Endodermal cell (in vitro differentiated cells): ENCODE measurements around the gene KANSL2. TPM values are rescaled to one million over a fixed set of nuclear protein-coding genes. Genes with fewer than 3 reads are reported as not detected.
"Not testable (repeated sequence)": the region's sequence is repeated elsewhere in the genome, so short reads cannot be mapped to it uniquely, and the experiment has no call there.

Experiments used
- DNase-seq: peaks from one replicate; pipeline ENCODE4 v3.0.0-alpha.2; 2017
- H3K27ac ChIP-seq: 2 replicates; pipeline ENCODE4 v1.5.1; 2013; ENCODE audit warnings: mild to moderate bottlenecking, low read depth, low read length, moderate library complexity
- H3K27me3 ChIP-seq: 2 replicates; pipeline ENCODE4 v1.6.1; 2013; ENCODE audit warnings: mild to moderate bottlenecking, low read length, moderate library complexity; ENCODE audit not compliant: insufficient read depth, control insufficient read depth, poor library complexity, severe bottlenecking
- H3K36me3 ChIP-seq: 2 replicates; pipeline ENCODE4 v1.7.0; 2013; ENCODE audit warnings: mild to moderate bottlenecking, low read length, moderate library complexity; ENCODE audit not compliant: control insufficient read depth, insufficient read depth
- H3K4me1 ChIP-seq: one replicate; pipeline ENCODE4 v1.7.0; 2013; ENCODE audit warnings: low read length; ENCODE audit not compliant: control insufficient read depth, insufficient read depth
- H3K4me3 ChIP-seq: 2 replicates; pipeline ENCODE4 v1.5.1; 2013; ENCODE audit warnings: mild to moderate bottlenecking, low read length, moderate library complexity
- H3K9ac ChIP-seq: 2 replicates; pipeline ENCODE4 v1.6.1; 2013; ENCODE audit warnings: mild to moderate bottlenecking, low read length, moderate library complexity; ENCODE audit not compliant: poor library complexity, severe bottlenecking; ENCODE audit errors: extremely low read depth
- H3K9me3 ChIP-seq: 2 replicates; pipeline ENCODE4 v1.6.1; 2013; ENCODE audit warnings: mild to moderate bottlenecking, low read length, moderate library complexity; ENCODE audit not compliant: control insufficient read depth
- H3K27ac Mint-ChIP-seq: 2 replicates; pipeline ENCODE4 v1.8.0; 2020; ENCODE audit warnings: mixed read lengths
- H3K27me3 Mint-ChIP-seq: 2 replicates; pipeline ENCODE4 v1.8.0; 2021; ENCODE audit warnings: mild to moderate bottlenecking, mixed read lengths; ENCODE audit not compliant: insufficient read depth
- H3K36me3 Mint-ChIP-seq: 2 replicates; pipeline ENCODE4 v1.8.0; 2020; ENCODE audit warnings: low read depth, mixed read lengths
- H3K4me1 Mint-ChIP-seq: 2 replicates; pipeline ENCODE4 v1.8.0; 2020; ENCODE audit warnings: mixed read lengths
- H3K4me3 Mint-ChIP-seq: 2 replicates; pipeline ENCODE4 v1.8.0; 2020; ENCODE audit warnings: mild to moderate bottlenecking, moderate library complexity, mixed read lengths
- H3K9me3 Mint-ChIP-seq: 2 replicates; pipeline ENCODE4 v1.8.0; 2020; ENCODE audit warnings: mild to moderate bottlenecking, mixed read lengths
- CTCF ChIP-seq: fragments of 200-600 bp; sonication (generic); conservative IDR thresholded peaks from 2 replicates; pipeline ENCODE4 v1.5.0; 2021; ENCODE audit warnings: antibody characterized with exemption, mild to moderate bottlenecking
- WGBS, 2 experiments: methylation state at CpG; one replicate each; pipeline versions ENCODE4 v1.1.5 to v1.1.7; 2013; ENCODE audit warnings: missing lambda C conversion rate in 2 of 2, mixed read lengths in 1 of 2; ENCODE audit not compliant: insufficient coverage in 1 of 2, insufficient read length in 1 of 2; 5-methylcytosine and 5-hydroxymethylcytosine counted together
- total RNA-seq, 2 donors: library from RNA; stranded (reverse); fragmentation: NEBNext Ultra II Directional in 1 of 2; extraction: Animal tissue kit (Norgen Biotek cat#: 25700) in 1 of 2; gene quantifications; 2 replicates in 1 of 2; 3 replicates in 1 of 2; pipeline ENCODE4 v1.2.1, GENCODE V29; 2021

The KANSL2 gene
- total RNA-seq, 2 donors from 2014 or later: 39.6 to 41.5 TPM

- Histone ChIP-seq H3K27ac (no peak overlapping the region), H3K4me3 (no peak overlapping the region), H3K4me1 (no peaks in the 10 kb centered on the region), H3K9ac (no peak overlapping the region), H3K27me3 (no peaks in the 10 kb centered on the region), H3K36me3 (no peaks in the 10 kb centered on the region), H3K9me3 (no peaks in the 10 kb centered on the region)
- Mint-ChIP-seq H3K36me3 (no peaks in the 10 kb centered on the region), H3K4me3 (no peak overlapping the region), H3K4me1 (no peaks in the 10 kb centered on the region), H3K27ac (no peak overlapping the region), H3K27me3 (peaks cover 20% of the 10 kb centered on the region), H3K9me3 (no peaks in the 10 kb centered on the region)
- DNase-seq: no peak
- 82 to 100% methylated on average over 3 of the region's 3 CpGs for WGBS, 2 experiments
- no peak for TF ChIP-seq CTCF
Measured at GRCh38 chr12:48629541-48629940, 52.5 kb downstream of the KANSL2 start.

- DNase-seq: no peak
- Mint-ChIP-seq H3K9me3 (peaks cover 5% of the 10 kb centered on the region), H3K4me1 (no peaks in the 10 kb centered on the region), H3K27ac (no peak overlapping the region), H3K4me3 (no peak overlapping the region), H3K27me3 (peaks cover 20% of the 10 kb centered on the region), H3K36me3 (no peaks in the 10 kb centered on the region)
- H3K36me3 ChIP-seq: no peaks in the 10 kb centered on the region
- no peaks in the 10 kb centered on the region for H3K4me1 ChIP-seq
- 87 to 100% methylated on average over 1 to 3 of the region's 4 CpGs for WGBS, 2 experiments
- no peak overlapping the region for H3K27ac ChIP-seq
- no peak overlapping the region for H3K9ac ChIP-seq
- no peaks in the 10 kb centered on the region for H3K27me3 ChIP-seq
- no peak for TF ChIP-seq CTCF
- H3K9me3 ChIP-seq: no peaks in the 10 kb centered on the region
- H3K4me3 ChIP-seq: no peak overlapping the region
Measured at GRCh38 chr12:48627556-48627955, 54.5 kb downstream of the KANSL2 start.

- H3K27me3 Mint-ChIP-seq: peaks cover 12% of the 10 kb centered on the region
- not testable (repeated sequence) for H3K4me1 ChIP-seq, H3K4me3 ChIP-seq, H3K4me3 Mint-ChIP-seq, DNase-seq, H3K9me3 ChIP-seq, H3K9ac ChIP-seq, H3K4me1 Mint-ChIP-seq, H3K36me3 Mint-ChIP-seq, H3K27ac Mint-ChIP-seq, H3K27ac ChIP-seq, H3K9me3 Mint-ChIP-seq, H3K36me3 ChIP-seq, H3K27me3 ChIP-seq
- 88 to 92% methylated on average over 7 of the region's 7 CpGs for WGBS, 2 experiments
Measured at GRCh38 chr12:48622997-48623396, 59.0 kb downstream of the KANSL2 start.

- no peaks in the 10 kb centered on the region for H3K27me3 ChIP-seq
- H3K9me3 ChIP-seq: no peaks in the 10 kb centered on the region
- H3K4me1 Mint-ChIP-seq: no peaks in the 10 kb centered on the region
- no peak overlapping the region for H3K4me3 ChIP-seq
- peaks cover 13% of the 10 kb centered on the region for H3K9me3 Mint-ChIP-seq
- no peak overlapping the region for H3K9ac ChIP-seq
- no peaks in the 10 kb centered on the region for H3K36me3 Mint-ChIP-seq
- H3K36me3 ChIP-seq: no peaks in the 10 kb centered on the region
- TF ChIP-seq CTCF: peak; percentile 97
- no peak overlapping the region for H3K4me3 Mint-ChIP-seq
- WGBS, 2 experiments: 34 to 40% methylated on average over 6 to 7 of the region's 7 CpGs
- DNase-seq: peak; percentile 96
- H3K27ac ChIP-seq: no peak overlapping the region
- peaks cover 7% of the 10 kb centered on the region for H3K27me3 Mint-ChIP-seq
- no peaks in the 10 kb centered on the region for H3K4me1 ChIP-seq
- H3K27ac Mint-ChIP-seq: no peak overlapping the region
Measured at GRCh38 chr12:48618541-48618940, 63.5 kb downstream of the KANSL2 start.
